Measurements from ENCODE around the gene ROPN1L. TPM values are rescaled to one million over a fixed set of nuclear protein-coding genes. Genes with fewer than 3 reads are reported as not detected.

Gene ROPN1L
- total and polyA plus RNA-seq, 2 experiments from 2014 or later: 0.30 TPM; not detected in 1

DNA sequence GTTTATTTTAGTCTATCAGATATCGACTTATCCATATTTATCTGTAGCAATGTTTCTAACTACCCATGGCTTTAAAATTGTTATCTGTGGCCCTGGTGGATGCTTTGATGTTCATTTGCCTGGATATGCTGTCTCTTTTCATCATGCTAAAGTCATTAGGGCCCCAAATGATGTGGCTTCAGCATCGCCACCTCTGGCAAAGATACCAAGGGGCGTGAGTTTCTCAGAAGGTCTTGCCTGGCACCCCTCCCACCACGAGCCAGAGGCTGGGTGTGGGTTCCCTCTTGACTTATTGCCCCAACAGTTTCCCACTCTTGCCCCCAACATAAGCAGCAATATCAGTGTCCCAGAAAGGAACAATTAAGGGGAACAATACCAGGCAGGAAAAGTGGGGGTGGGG lies 5.4 kb downstream of the ROPN1L start:
- H3K27ac ChIP-seq: no peak overlapping the region
- H4K20me1 ChIP-seq (ENCODE audit: insufficient read depth, poor library complexity, severe bottlenecking): no peaks in the 10 kb centered on the region
- H3K79me2 ChIP-seq: no peaks in the 10 kb centered on the region
- TF ChIP-seq EZH2phosphoT487 (IDR thresholded peaks at IDR 0.05; ENCODE audit: low read depth, severe bottlenecking, unreplicated experiment) (no peak), EZH2 (IDR thresholded peaks at IDR 0.05; ENCODE audit: borderline replicate concordance) (no peak)
- TF ChIP-seq, protein P1, sequence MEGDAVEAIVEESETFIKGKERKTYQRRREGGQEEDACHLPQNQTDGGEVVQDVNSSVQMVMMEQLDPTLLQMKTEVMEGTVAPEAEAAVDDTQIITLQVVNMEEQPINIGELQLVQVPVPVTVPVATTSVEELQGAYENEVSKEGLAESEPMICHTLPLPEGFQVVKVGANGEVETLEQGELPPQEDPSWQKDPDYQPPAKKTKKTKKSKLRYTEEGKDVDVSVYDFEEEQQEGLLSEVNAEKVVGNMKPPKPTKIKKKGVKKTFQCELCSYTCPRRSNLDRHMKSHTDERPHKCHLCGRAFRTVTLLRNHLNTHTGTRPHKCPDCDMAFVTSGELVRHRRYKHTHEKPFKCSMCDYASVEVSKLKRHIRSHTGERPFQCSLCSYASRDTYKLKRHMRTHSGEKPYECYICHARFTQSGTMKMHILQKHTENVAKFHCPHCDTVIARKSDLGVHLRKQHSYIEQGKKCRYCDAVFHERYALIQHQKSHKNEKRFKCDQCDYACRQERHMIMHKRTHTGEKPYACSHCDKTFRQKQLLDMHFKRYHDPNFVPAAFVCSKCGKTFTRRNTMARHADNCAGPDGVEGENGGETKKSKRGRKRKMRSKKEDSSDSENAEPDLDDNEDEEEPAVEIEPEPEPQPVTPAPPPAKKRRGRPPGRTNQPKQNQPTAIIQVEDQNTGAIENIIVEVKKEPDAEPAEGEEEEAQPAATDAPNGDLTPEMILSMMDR (IDR thresholded peaks at IDR 0.05; ENCODE audit: poor library complexity): no peak
- H3K4me3 ChIP-seq: no peak overlapping the region
- H2AFZ ChIP-seq: no peak overlapping the region
- H3K4me1 ChIP-seq (ENCODE audit: insufficient read depth): peaks cover 6% of the 10 kb centered on the region
- WGBS (ENCODE audit: low lambda C conversion rate, missing lambda C conversion rate): 95% methylated on average over 4 of the region's 4 CpGs
- H3K27me3 ChIP-seq: peaks cover 5% of the 10 kb centered on the region
- H3K9me3 ChIP-seq (ENCODE audit: low read depth): no peaks in the 10 kb centered on the region
- DNase-seq (ENCODE audit: low spot score): no peak
- H3K36me3 ChIP-seq (replicated peaks; ENCODE audit: insufficient read depth, low read depth): no peaks in the 10 kb centered on the region
- no peaks in the 10 kb centered on the region for H3K9me2 ChIP-seq (replicated peaks; ENCODE audit: insufficient read depth)
- no peak overlapping the region for H3K4me2 ChIP-seq

DNA sequence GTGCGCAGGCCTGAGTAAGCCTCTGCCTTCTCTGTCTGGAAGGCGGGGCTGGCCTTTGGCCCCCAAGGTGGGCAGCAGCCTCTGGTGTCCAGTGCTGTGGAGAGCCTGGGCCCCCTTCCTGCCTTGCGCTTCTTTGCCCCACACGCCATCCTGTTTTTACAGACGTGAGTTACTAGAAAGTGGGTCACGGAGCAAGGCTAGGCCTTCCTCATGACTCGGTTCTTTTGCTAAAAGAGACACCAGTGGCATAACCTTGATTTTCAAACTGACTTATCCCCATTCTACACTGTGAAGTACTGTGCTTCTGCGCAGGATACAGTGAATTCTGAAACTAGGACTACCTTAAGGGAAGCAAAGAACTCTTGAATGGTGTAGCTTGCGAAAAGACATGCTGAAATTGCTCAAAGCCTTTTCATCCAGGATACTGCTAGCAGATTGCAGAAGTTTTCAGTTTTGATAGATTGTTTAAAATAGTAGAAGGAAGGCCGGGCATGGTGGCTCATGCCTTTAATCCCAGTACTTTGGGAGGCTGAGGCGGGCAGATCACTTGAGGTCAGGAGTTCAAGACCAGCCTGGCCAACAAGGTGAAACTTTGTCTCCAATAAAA lies 7.2 kb downstream of the ROPN1L start:
- Histone ChIP-seq H2AFZ (no peak overlapping the region), H3K9me2 (replicated peaks; ENCODE audit: insufficient read depth) (no peaks in the 10 kb centered on the region), H3K4me3 (no peak overlapping the region), H3K4me2 (no peak overlapping the region), H3K4me1 (ENCODE audit: insufficient read depth) (no peaks in the 10 kb centered on the region), H3K27me3 (no peaks in the 10 kb centered on the region), H3K36me3 (replicated peaks; ENCODE audit: insufficient read depth, low read depth) (no peaks in the 10 kb centered on the region), H4K20me1 (ENCODE audit: insufficient read depth, poor library complexity, severe bottlenecking) (no peaks in the 10 kb centered on the region), H3K27ac (no peak overlapping the region), H3K9me3 (ENCODE audit: low read depth) (no peaks in the 10 kb centered on the region), H3K79me2 (no peaks in the 10 kb centered on the region)
- no peak for TF ChIP-seq EZH2 (IDR thresholded peaks at IDR 0.05; ENCODE audit: borderline replicate concordance)
- TF ChIP-seq, protein P1 (IDR thresholded peaks at IDR 0.05; ENCODE audit: poor library complexity): no peak
- TF ChIP-seq EZH2phosphoT487 (IDR thresholded peaks at IDR 0.05; ENCODE audit: low read depth, severe bottlenecking, unreplicated experiment): no peak
- WGBS (ENCODE audit: low lambda C conversion rate, missing lambda C conversion rate): 95% methylated on average over 11 of the region's 11 CpGs
- no peak for DNase-seq (ENCODE audit: low spot score)

DNA sequence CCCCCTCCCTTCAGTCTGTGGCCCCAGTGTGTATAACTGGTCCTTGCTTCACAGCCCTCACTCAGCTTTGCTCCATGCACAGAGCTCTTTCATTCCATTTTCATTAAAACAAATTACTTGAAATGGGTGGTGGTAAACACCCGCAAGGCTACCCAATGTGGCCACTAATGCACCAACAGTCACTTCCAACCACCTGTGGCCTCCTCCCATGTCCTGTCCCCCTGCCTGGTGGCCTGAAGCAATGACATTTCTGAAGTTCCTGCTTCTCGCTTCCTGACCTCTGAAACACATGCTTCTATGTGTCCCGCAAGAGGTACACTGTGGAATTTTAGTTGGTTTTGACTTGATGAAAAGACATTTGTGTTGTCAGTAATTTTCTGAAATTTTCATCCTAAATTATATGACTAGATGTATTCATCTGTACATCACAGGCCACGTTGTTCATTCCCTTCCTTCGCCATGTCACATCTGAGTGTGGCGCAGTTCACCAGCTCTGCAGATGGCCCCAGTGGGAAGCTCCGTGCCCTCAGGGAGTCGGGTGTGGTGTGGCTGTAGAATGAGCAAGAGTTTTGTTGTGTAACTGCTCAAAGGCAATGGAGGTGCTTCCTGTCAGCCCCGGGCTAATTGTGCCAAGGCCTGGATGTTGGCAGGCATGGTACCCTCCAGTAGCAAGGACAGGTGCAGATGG lies 9.6 kb downstream of the ROPN1L start:
- no peak overlapping the region for H3K4me2 ChIP-seq
- H3K9me3 ChIP-seq (ENCODE audit: low read depth): no peaks in the 10 kb centered on the region
- H3K27ac ChIP-seq: no peak overlapping the region
- H3K27me3 ChIP-seq: no peaks in the 10 kb centered on the region
- no peak overlapping the region for H2AFZ ChIP-seq
- no peaks in the 10 kb centered on the region for H3K4me1 ChIP-seq (ENCODE audit: insufficient read depth)
- H4K20me1 ChIP-seq (ENCODE audit: insufficient read depth, poor library complexity, severe bottlenecking): no peaks in the 10 kb centered on the region
- no peak overlapping the region for H3K4me3 ChIP-seq
- no peaks in the 10 kb centered on the region for H3K9me2 ChIP-seq (replicated peaks; ENCODE audit: insufficient read depth)
- no peaks in the 10 kb centered on the region for H3K36me3 ChIP-seq (replicated peaks; ENCODE audit: insufficient read depth, low read depth)
- 96% methylated on average over 9 of the region's 9 CpGs for WGBS (ENCODE audit: low lambda C conversion rate, missing lambda C conversion rate)
- no peaks in the 10 kb centered on the region for H3K79me2 ChIP-seq
- TF ChIP-seq EZH2phosphoT487 (IDR thresholded peaks at IDR 0.05; ENCODE audit: low read depth, severe bottlenecking, unreplicated experiment) (no peak), EZH2 (IDR thresholded peaks at IDR 0.05; ENCODE audit: borderline replicate concordance) (no peak)
- TF ChIP-seq, protein P1 (IDR thresholded peaks at IDR 0.05; ENCODE audit: poor library complexity): no peak
- DNase-seq (ENCODE audit: low spot score): no peak

Measured in hepatocyte (in vitro differentiated cells).